Suppressor macrophage (primary cell): ENCODE measurements around the gene SLC7A4.
A peak's percentile ranks its signal among the peaks of the same experiment; 100 is the strongest.
"Not testable (repeated sequence)": the region's sequence is repeated elsewhere in the genome, so short reads cannot be mapped to it uniquely, and the experiment has no call there.

Experiments used
- DNase-seq, 4 experiments: peaks; one replicate each; pipeline ENCODE4 v3.0.0-alpha.2; 2020 to 2022

The SLC7A4 gene

DNA sequence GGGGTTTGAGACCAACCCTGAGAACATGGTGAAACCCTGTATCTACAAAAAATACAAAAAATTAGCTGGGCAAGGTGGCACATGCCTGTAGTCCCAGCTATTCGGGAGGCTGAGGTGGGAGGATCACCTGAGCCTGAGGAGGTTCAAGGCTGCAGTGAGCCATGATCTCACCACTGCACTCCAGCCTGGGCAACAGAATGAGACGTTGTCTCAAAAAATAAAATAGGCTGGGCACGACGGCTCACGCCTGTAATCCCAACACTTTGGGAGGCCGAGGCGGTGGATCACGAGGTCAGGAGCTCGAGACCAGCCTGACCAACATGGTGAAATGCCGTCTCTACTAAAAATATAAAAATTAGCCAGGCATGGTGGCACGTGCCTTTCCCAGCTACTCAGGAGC lies 32.1 kb upstream of the SLC7A4 start:
- DNase-seq: not testable (repeated sequence)

DNA sequence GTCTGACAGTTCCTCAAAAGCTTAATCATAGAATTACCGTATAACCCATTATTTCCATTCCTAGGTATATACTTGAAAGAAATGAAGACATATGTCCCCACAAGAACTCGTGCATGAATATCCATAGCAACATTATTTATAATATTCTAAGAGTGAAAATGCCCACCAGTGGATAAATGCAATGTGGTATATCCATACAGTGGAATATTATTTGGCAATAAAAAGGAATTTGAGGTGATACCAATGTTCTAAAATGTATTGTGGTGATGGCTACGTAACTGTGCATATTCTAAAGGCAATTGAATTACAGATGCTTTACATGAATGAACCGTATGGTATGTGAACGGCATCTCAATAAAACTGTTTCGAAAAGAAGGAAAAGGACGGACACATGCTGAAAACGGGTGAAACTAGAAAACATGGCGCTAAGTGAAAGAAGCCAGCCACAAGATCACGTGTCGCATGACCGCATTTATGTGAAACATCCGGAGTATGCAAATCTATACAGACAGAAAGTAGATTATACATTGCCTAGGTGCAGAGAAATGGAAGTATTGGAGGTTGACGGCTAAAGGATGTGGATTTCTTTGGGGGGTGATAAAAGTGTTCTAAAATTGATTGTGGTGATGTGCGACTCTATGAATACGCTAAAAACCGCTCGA lies 29.4 kb upstream of the SLC7A4 start:
- not testable (repeated sequence) for DNase-seq

DNA sequence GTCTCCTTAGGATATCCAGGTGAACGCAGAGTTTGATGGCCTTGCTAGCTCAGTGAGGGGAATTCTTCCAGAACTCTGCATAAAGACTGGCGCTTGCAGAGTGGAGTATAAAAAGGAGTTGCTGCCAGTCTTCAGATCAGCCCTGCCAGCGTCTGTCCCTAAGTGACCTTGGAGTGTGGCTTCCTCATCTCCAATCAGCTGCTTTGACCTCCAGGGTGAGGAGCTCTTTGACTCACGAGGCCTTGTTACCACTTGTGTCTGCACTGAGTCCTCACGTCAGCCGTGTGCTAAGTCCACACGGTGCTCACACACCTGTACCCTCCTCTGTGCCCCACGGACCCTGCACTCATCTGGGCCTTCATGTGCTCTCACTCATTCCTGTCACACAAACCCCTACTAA lies 28.0 kb upstream of the SLC7A4 start:
- not testable (repeated sequence) for DNase-seq

DNA sequence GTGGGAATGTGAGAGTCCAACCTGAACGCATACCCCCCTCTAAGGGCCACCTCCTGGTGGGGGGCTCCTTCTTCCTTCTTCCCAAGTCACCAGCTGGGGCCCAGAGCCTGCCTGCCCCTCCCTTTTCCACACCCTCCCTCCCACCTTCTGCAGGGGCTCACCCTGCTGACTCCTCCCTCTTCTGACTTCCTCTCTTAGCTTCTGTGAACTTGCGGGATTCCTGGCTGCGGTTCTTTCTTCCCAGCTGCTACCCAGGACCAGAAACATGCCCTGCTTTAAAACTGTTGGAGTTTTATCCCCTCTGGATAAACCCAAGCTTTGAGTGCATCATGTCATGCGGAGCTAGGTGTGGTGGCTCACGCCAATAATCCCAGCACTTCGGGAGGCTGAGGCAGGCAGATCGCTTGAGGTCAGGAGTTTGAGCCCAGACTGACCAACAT lies 23.5 kb upstream of the SLC7A4 start:
- peak; percentile 12 to 65 (median 49) for DNase-seq

GRCh38 chr22:21055564-21055834 lies 23.1 kb upstream of the SLC7A4 start:
- DNase-seq: no peak

DNA sequence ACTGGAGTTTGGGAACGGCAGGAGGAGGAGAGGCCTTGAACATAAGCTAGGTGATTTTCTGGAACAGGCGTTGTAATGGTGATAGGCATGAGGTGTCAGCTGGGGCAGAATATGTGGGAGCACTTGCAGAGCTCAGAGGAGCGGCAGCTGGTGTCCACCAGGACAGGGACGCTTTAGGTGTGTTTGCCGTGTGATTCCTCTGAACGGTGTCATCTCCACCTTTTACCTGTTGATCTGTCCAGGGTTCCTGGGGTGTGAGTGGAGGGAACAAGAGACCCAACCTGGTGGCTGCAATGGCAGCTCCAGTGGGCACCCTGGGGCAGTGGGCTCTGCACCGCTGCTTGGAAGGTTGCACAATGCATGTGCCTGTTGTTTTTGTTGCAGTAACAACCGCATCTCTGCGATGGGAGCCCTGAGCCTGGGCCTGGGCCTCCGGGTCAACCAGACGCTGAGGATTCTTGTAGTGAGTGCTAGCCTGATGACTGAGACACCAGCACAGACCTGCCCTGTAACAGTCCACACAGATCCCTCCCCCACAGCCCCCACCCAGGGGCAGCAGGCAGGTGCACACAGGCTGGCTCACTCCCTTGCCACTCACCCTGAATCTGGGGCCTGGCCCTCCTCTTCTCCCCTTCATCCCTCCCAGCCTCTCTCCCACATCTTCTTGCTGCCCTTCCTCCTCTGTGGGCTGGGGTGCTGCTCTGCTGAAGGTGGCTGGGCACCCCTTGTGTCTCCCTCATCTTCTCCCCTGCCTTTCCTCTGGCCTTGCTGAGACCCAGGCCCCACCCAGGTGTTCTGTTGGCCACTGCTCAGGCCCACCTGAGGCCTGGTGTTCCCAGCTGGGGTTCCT lies 22.6 kb upstream of the SLC7A4 start:
- DNase-seq: no peak

DNA sequence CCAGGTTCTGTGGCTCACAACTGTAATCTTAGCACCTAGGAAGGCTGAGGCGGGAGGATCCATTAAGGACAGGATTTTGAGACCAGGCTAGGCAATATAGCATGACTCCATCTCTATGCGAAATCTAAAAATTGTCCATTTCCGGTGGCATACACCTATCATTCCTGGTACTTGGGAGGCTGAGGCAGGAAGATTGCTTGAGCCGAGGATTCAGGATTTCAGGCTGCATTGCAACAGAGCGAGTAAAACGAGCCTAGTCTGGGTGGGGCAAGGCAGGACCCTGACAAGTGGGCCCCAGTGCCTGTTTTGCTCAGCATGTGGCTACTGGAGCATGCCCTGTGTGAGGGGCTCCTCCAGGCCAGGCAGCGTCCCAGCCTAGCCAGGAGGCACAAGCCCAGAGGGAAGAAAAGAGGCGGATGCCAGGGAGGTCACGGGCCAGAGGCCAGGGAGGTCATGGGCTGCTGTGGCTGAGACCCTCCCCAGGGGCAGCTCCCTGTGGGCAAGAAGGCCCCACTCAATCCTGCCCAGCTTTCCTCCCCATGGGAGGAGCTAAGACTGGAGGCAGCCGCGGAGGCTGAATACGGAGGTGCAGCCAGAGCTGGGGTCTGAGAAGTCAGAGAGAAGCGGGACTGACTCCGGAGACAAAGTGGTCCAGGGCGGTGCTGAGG lies 21.8 kb upstream of the SLC7A4 start:
- no peak for DNase-seq

GRCh38 chr22:21052715-21053459 lies 20.5 kb upstream of the SLC7A4 start:
- DNase-seq: no peak

- no peak for DNase-seq
Measured at GRCh38 chr22:21051831-21052400, 19.6 kb upstream of the SLC7A4 start.

GRCh38 chr22:21051145-21051830 lies 18.9 kb upstream of the SLC7A4 start:
- no peak for DNase-seq

- DNase-seq: not testable (repeated sequence)
Measured at GRCh38 chr22:21048965-21049364, 16.6 kb upstream of the SLC7A4 start.

DNA sequence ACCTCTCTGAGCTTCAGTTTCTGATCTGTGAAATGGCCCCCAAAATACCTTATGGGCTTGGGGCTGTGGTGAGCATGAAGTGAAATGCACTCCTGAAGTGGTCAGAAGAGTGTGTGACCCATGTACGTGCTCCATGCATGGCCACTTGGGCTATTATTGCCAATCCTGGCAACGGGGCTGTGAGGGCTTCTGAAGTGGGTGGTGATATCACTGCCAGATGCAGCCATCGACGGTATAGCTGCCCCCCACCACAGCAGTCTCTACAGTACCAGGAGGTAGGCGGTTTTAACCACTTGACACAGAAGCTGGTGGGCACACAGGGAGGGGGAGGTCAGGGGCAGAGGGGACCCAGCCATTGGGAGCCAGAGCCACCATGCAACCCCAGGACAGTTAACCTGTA lies 16.1 kb upstream of the SLC7A4 start:
- DNase-seq: not testable (repeated sequence)

- no peak for DNase-seq
Measured at GRCh38 chr22:21047730-21048129, 15.4 kb upstream of the SLC7A4 start.

DNA sequence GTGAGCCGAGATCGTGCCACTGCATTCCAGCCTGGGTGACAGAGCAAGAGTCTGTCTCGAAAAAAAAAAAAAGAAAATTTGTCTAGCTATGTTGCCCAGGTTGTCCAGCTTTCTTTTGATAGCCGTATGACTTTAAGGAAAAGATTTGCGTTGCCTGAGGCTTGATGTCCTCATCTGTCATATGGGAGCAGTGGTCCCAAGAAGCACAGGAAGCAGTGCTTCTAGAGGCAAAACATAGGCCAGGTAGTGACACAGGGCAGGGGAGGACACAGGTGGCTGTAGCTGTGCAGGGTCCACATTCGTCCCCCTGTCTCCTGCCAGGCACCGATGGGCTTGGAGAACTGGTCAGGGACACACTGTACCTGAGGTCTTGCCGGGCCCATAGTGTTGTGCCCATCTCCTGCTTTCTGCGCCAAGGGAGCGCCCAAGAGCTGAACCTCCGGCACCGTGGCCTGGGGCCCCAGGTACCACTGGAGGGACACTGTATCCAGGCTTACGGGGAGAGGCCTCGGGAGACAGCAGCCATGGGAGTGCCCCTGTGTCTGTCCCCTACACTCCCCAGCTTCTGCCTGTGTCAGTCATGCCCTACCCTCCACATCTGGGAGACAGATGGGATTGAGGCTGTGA lies 14.8 kb upstream of the SLC7A4 start:
- no peak for DNase-seq

DNA sequence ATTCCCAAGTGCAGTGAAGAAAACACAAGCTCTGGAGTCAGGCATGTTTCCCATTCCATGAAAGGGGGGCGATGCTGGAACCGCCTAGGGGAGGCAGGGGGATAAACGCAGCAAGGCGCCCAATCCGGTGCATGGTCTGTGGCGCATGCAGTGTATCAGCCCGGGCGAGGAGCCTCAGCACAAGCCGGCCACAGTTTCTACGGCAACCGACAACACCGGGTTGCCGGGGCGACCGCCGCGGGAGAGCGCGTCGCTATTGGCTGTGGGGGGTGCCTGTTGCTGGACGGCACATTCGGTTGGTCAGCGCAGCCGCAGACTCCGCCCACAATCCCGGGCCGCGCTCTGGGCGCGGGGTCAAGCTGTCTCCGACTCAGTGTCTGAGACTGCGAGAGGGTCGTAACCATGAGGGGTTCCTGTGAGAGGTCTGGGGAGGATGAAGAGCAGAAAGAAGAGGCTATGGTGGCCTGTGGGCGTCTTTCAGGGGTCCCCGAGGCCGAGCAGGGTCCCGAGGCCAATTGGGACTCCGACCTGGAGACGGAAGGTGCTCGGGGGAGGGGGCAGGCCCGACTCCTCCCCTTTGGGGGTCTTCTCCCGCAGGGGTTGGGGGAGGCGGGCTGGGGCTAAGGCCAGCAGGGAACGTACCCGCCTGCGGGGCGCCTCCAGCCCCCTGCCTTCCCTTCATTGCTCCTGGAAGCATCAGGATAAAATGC lies 13.4 kb upstream of the SLC7A4 start, which contains the start of gene LRRC74B:
Gene LRRC74B (plus strand): TSS at position 362 of the 710 bp plus-strand sequence. CDS start 41 bp downstream, at position 403.
- DNase-seq: peak; percentile 71 to 87 (median 74)

DNA sequence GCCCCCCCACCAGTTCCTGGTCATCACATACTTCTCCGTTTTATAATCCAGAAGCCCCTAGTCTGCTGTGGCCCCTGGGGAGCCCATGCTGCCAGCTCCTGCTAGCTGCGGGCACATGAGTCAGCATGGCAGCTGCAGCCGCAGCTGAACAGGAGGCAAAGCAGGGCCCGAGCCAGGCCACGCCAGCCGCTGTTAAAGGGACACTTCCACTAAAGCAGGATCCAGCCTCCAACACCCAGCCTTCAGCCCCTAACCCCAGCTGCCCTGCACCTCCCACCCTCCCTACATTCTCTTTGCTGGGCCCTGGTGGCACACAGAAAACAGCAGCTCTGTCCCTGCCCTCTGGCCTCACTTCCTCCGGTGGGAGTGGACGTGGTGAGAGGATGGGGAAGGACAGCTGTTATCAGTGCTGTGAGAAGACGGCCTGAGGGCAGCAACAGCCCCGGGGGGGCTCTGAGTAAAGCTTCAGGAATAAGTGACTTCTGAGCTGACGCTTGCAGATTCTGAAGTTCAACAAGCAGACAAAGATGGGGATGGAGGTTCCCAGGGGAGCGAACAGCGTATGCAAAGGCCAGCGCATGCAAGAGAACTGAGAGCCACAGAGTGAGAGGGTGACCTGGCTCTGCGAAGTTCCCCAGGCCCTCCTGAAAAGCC lies 12.7 kb upstream of the SLC7A4 start:
- peak; percentile 26 to 61 (median 54) for DNase-seq

GRCh38 chr22:21043860-21044535 lies 11.6 kb upstream of the SLC7A4 start:
- DNase-seq: no peak

- peak in 1 of 4 experiments; percentile 11 for DNase-seq
Measured at GRCh38 chr22:21042978-21043859, 10.9 kb upstream of the SLC7A4 start.
